Measurements from ENCODE around the gene CPED1.
"Not testable (repeated sequence)": the region's sequence is repeated elsewhere in the genome, so short reads cannot be mapped to it uniquely, and the experiment has no call there.

Gene CPED1

GRCh38 chr7:121244120-121244870, 255.8 kb downstream of the CPED1 start:
- no peak overlapping the region for H3K9ac ChIP-seq (ENCODE audit: low read depth in 1 of 2, low read length in 2 of 2)
- no peaks in the 10 kb centered on the region for H3K27me3 ChIP-seq (ENCODE audit: control insufficient read depth in 2 of 2, insufficient read depth in 2 of 2, low read length in 2 of 2)
- H3K4me1 ChIP-seq (ENCODE audit: control insufficient read depth in 2 of 2, insufficient read depth in 2 of 2, low read length in 2 of 2), result no peaks in the 10 kb centered on the region
- no peak overlapping the region for H3K27ac ChIP-seq (ENCODE audit: low read depth in 2 of 2, low read length in 2 of 2)
- H3K4me3 ChIP-seq (ENCODE audit: low read length in 2 of 2), result no peak overlapping the region
- H3K9me3 ChIP-seq (ENCODE audit: control insufficient read depth in 2 of 2, low read length in 2 of 2), result no peaks in the 10 kb centered on the region
- H3K36me3 ChIP-seq (ENCODE audit: control insufficient read depth in 2 of 2, insufficient read depth in 2 of 2, low read length in 2 of 2), result no peaks in the 10 kb centered on the region

- H3K9ac ChIP-seq (ENCODE audit: low read depth in 1 of 2, low read length in 2 of 2); H3K4me3 ChIP-seq (ENCODE audit: low read length in 2 of 2); H3K9me3 ChIP-seq (ENCODE audit: control insufficient read depth in 2 of 2, low read length in 2 of 2); H3K36me3 ChIP-seq (ENCODE audit: control insufficient read depth in 2 of 2, insufficient read depth in 2 of 2, low read length in 2 of 2); H3K4me1 ChIP-seq (ENCODE audit: control insufficient read depth in 2 of 2, insufficient read depth in 2 of 2, low read length in 2 of 2); H3K27me3 ChIP-seq (ENCODE audit: control insufficient read depth in 2 of 2, insufficient read depth in 2 of 2, low read length in 2 of 2); H3K27ac ChIP-seq (ENCODE audit: low read depth in 2 of 2, low read length in 2 of 2): not testable (repeated sequence)
These were observed 262.9 kb downstream of the CPED1 start for GRCh38 chr7:121251367-121251766.

- H3K27ac ChIP-seq (ENCODE audit: low read depth in 2 of 2, low read length in 2 of 2); H3K4me1 ChIP-seq (ENCODE audit: control insufficient read depth in 2 of 2, insufficient read depth in 2 of 2, low read length in 2 of 2); H3K9ac ChIP-seq (ENCODE audit: low read depth in 1 of 2, low read length in 2 of 2); H3K36me3 ChIP-seq (ENCODE audit: control insufficient read depth in 2 of 2, insufficient read depth in 2 of 2, low read length in 2 of 2); H3K27me3 ChIP-seq (ENCODE audit: control insufficient read depth in 2 of 2, insufficient read depth in 2 of 2, low read length in 2 of 2); H3K4me3 ChIP-seq (ENCODE audit: low read length in 2 of 2); H3K9me3 ChIP-seq (ENCODE audit: control insufficient read depth in 2 of 2, low read length in 2 of 2): not testable (repeated sequence)
These were observed 264.2 kb downstream of the CPED1 start for GRCh38 chr7:121252523-121253235.

- no peaks in the 10 kb centered on the region for H3K27me3 ChIP-seq (ENCODE audit: control insufficient read depth in 2 of 2, insufficient read depth in 2 of 2, low read length in 2 of 2)
- H3K4me1 ChIP-seq (ENCODE audit: control insufficient read depth in 2 of 2, insufficient read depth in 2 of 2, low read length in 2 of 2), result no peaks in the 10 kb centered on the region
- H3K9me3 ChIP-seq (ENCODE audit: control insufficient read depth in 2 of 2, low read length in 2 of 2), result no peaks in the 10 kb centered on the region
- no peaks in the 10 kb centered on the region for H3K36me3 ChIP-seq (ENCODE audit: control insufficient read depth in 2 of 2, insufficient read depth in 2 of 2, low read length in 2 of 2)
- H3K9ac ChIP-seq (ENCODE audit: low read depth in 1 of 2, low read length in 2 of 2), result no peak overlapping the region
- H3K4me3 ChIP-seq (ENCODE audit: low read length in 2 of 2), result no peak overlapping the region
- H3K27ac ChIP-seq (ENCODE audit: low read depth in 2 of 2, low read length in 2 of 2), result no peak overlapping the region
These were observed 271.3 kb downstream of the CPED1 start for GRCh38 chr7:121259826-121260225.

- no peak overlapping the region for H3K9ac ChIP-seq (ENCODE audit: low read depth in 1 of 2, low read length in 2 of 2)
- no peaks in the 10 kb centered on the region for H3K9me3 ChIP-seq (ENCODE audit: control insufficient read depth in 2 of 2, low read length in 2 of 2)
- no peaks in the 10 kb centered on the region for H3K27me3 ChIP-seq (ENCODE audit: control insufficient read depth in 2 of 2, insufficient read depth in 2 of 2, low read length in 2 of 2)
- no peak overlapping the region for H3K27ac ChIP-seq (ENCODE audit: low read depth in 2 of 2, low read length in 2 of 2)
- H3K4me3 ChIP-seq (ENCODE audit: low read length in 2 of 2), result no peak overlapping the region
- H3K36me3 ChIP-seq (ENCODE audit: control insufficient read depth in 2 of 2, insufficient read depth in 2 of 2, low read length in 2 of 2), result no peaks in the 10 kb centered on the region
- no peaks in the 10 kb centered on the region for H3K4me1 ChIP-seq (ENCODE audit: control insufficient read depth in 2 of 2, insufficient read depth in 2 of 2, low read length in 2 of 2)
These were observed 272.8 kb downstream of the CPED1 start for GRCh38 chr7:121261207-121261884.

GRCh38 chr7:121262221-121262620, 273.7 kb downstream of the CPED1 start:
- no peaks in the 10 kb centered on the region for H3K36me3 ChIP-seq (ENCODE audit: control insufficient read depth in 2 of 2, insufficient read depth in 2 of 2, low read length in 2 of 2)
- no peak overlapping the region for H3K4me3 ChIP-seq (ENCODE audit: low read length in 2 of 2)
- H3K9ac ChIP-seq (ENCODE audit: low read depth in 1 of 2, low read length in 2 of 2), result no peak overlapping the region
- no peaks in the 10 kb centered on the region for H3K27me3 ChIP-seq (ENCODE audit: control insufficient read depth in 2 of 2, insufficient read depth in 2 of 2, low read length in 2 of 2)
- H3K4me1 ChIP-seq (ENCODE audit: control insufficient read depth in 2 of 2, insufficient read depth in 2 of 2, low read length in 2 of 2), result no peaks in the 10 kb centered on the region
- H3K9me3 ChIP-seq (ENCODE audit: control insufficient read depth in 2 of 2, low read length in 2 of 2), result no peaks in the 10 kb centered on the region
- H3K27ac ChIP-seq (ENCODE audit: low read depth in 2 of 2, low read length in 2 of 2), result no peak overlapping the region

- H3K27me3 ChIP-seq (ENCODE audit: control insufficient read depth in 2 of 2, insufficient read depth in 2 of 2, low read length in 2 of 2), result no peaks in the 10 kb centered on the region
- H3K4me1 ChIP-seq (ENCODE audit: control insufficient read depth in 2 of 2, insufficient read depth in 2 of 2, low read length in 2 of 2), result no peaks in the 10 kb centered on the region
- H3K9me3 ChIP-seq (ENCODE audit: control insufficient read depth in 2 of 2, low read length in 2 of 2), result no peaks in the 10 kb centered on the region
- H3K9ac ChIP-seq (ENCODE audit: low read depth in 1 of 2, low read length in 2 of 2), result no peak overlapping the region
- no peaks in the 10 kb centered on the region for H3K36me3 ChIP-seq (ENCODE audit: control insufficient read depth in 2 of 2, insufficient read depth in 2 of 2, low read length in 2 of 2)
- H3K27ac ChIP-seq (ENCODE audit: low read depth in 2 of 2, low read length in 2 of 2), result no peak overlapping the region
- H3K4me3 ChIP-seq (ENCODE audit: low read length in 2 of 2), result no peak overlapping the region
These were observed 274.5 kb downstream of the CPED1 start for GRCh38 chr7:121262969-121263368.

GRCh38 chr7:121266307-121266894, 277.9 kb downstream of the CPED1 start:
- no peaks in the 10 kb centered on the region for H3K27me3 ChIP-seq (ENCODE audit: control insufficient read depth in 2 of 2, insufficient read depth in 2 of 2, low read length in 2 of 2)
- no peaks in the 10 kb centered on the region for H3K36me3 ChIP-seq (ENCODE audit: control insufficient read depth in 2 of 2, insufficient read depth in 2 of 2, low read length in 2 of 2)
- H3K27ac ChIP-seq (ENCODE audit: low read depth in 2 of 2, low read length in 2 of 2), result no peak overlapping the region
- no peak overlapping the region for H3K9ac ChIP-seq (ENCODE audit: low read depth in 1 of 2, low read length in 2 of 2)
- H3K4me1 ChIP-seq (ENCODE audit: control insufficient read depth in 2 of 2, insufficient read depth in 2 of 2, low read length in 2 of 2), result no peaks in the 10 kb centered on the region
- no peak overlapping the region for H3K4me3 ChIP-seq (ENCODE audit: low read length in 2 of 2)
- H3K9me3 ChIP-seq (ENCODE audit: control insufficient read depth in 2 of 2, low read length in 2 of 2), result no peaks in the 10 kb centered on the region

GRCh38 chr7:121267612-121268011, 279.1 kb downstream of the CPED1 start:
- Histone ChIP-seq H3K9me3 (ENCODE audit: control insufficient read depth in 2 of 2, low read length in 2 of 2) (no peaks in the 10 kb centered on the region), H3K9ac (ENCODE audit: low read depth in 1 of 2, low read length in 2 of 2) (no peak overlapping the region), H3K4me3 (ENCODE audit: low read length in 2 of 2) (no peak overlapping the region), H3K27me3 (ENCODE audit: control insufficient read depth in 2 of 2, insufficient read depth in 2 of 2, low read length in 2 of 2) (no peaks in the 10 kb centered on the region), H3K4me1 (ENCODE audit: control insufficient read depth in 2 of 2, insufficient read depth in 2 of 2, low read length in 2 of 2) (peaks cover 0 to 2% of the 10 kb centered on the region in 2 donors), H3K27ac (ENCODE audit: low read depth in 2 of 2, low read length in 2 of 2) (no peak overlapping the region), H3K36me3 (ENCODE audit: control insufficient read depth in 2 of 2, insufficient read depth in 2 of 2, low read length in 2 of 2) (no peaks in the 10 kb centered on the region)

GRCh38 chr7:121269798-121270197, 281.3 kb downstream of the CPED1 start:
- Histone ChIP-seq H3K36me3 (ENCODE audit: control insufficient read depth in 2 of 2, insufficient read depth in 2 of 2, low read length in 2 of 2) (no peaks in the 10 kb centered on the region), H3K27ac (ENCODE audit: low read depth in 2 of 2, low read length in 2 of 2) (no peak overlapping the region), H3K9me3 (ENCODE audit: control insufficient read depth in 2 of 2, low read length in 2 of 2) (no peaks in the 10 kb centered on the region), H3K27me3 (ENCODE audit: control insufficient read depth in 2 of 2, insufficient read depth in 2 of 2, low read length in 2 of 2) (no peaks in the 10 kb centered on the region), H3K9ac (ENCODE audit: low read depth in 1 of 2, low read length in 2 of 2) (no peak overlapping the region), H3K4me3 (ENCODE audit: low read length in 2 of 2) (no peak overlapping the region), H3K4me1 (ENCODE audit: control insufficient read depth in 2 of 2, insufficient read depth in 2 of 2, low read length in 2 of 2) (peaks cover 0 to 2% of the 10 kb centered on the region in 2 donors)
